Upper lobe of left lung (tissue), 6 donors: ENCODE data around the gene ST3GAL5. TPM values are rescaled to one million over a fixed set of nuclear protein-coding genes. Genes with fewer than 3 reads are reported as not detected.
"Not testable (repeated sequence)": the region's sequence is repeated elsewhere in the genome, so short reads cannot be mapped to it uniquely, and the experiment has no call there.

Source experiments
- ATAC-seq, 2 donors: fragments of 200-7000 bp; cut with Tn5 transposase; one replicate each; pipeline ENCODE4 v1.9.1; 2022; ENCODE audit warnings: mild to moderate bottlenecking in 2 of 2, moderate library complexity in 2 of 2; ENCODE audit not compliant: low FRiP score in 2 of 2
- DNase-seq, 2 donors: peaks; one replicate each; pipeline ENCODE4 v3.0.0-alpha.2; 2019 to 2020
- H3K27ac ChIP-seq, 4 donors: fragments of 200-600 bp; sonication (generic); one replicate each; pipeline ENCODE4 v1.5.1; 2016 to 2019
- H3K27me3 ChIP-seq, 4 donors: fragments of 200-600 bp; sonication (generic); one replicate each; pipeline ENCODE4 v1.5.1; 2017 to 2019
- H3K36me3 ChIP-seq, 4 donors: fragments of 200-600 bp; sonication (generic); one replicate each; pipeline ENCODE4 v1.5.1; 2016 to 2019
- H3K4me1 ChIP-seq, 4 donors: fragments of 200-600 bp; sonication (generic); one replicate each; pipeline ENCODE4 v1.5.1; 2018 to 2019
- H3K4me3 ChIP-seq, 4 donors: fragments of 200-600 bp; sonication (generic); one replicate each; pipeline ENCODE4 v1.5.1; 2017 to 2019; ENCODE audit warnings: mild to moderate bottlenecking in 2 of 4, moderate library complexity in 1 of 4
- H3K9me3 ChIP-seq, 4 donors: fragments of 200-600 bp; sonication (generic); one replicate each; pipeline ENCODE4 v1.5.1; 2018 to 2019
- EP300 ChIP-seq, 4 donors: sonication (generic); formaldehyde crosslinking; IDR thresholded peaks; one replicate each; pipeline ENCODE4 v1.5.1; 2017; ENCODE audit warnings: antibody characterized with exemption in 4 of 4, control low read depth in 2 of 4
- POLR2A ChIP-seq, 4 donors: fragments of 450-650 bp; IDR thresholded peaks; one replicate each; pipeline ENCODE4 v1.5.1; 2016 to 2017; ENCODE audit warnings: antibody characterized with exemption in 4 of 4, mild to moderate bottlenecking in 2 of 4
- POLR2AphosphoS5 ChIP-seq, 2 donors: sonication (generic); formaldehyde crosslinking; IDR thresholded peaks; one replicate each; pipeline ENCODE4 v1.5.1; 2017; ENCODE audit warnings: antibody characterized with exemption in 2 of 2
- WGBS, 2 donors: methylation state at CpG; one replicate each; pipeline ENCODE4 v1.1.5; 2017 to 2018; 5-methylcytosine and 5-hydroxymethylcytosine counted together
- total RNA-seq, 6 donors: library from RNA; depleted of rRNA in 4 of 6; stranded (reverse); fragments of >200 nt in 4 of 6; gene quantifications; one replicate each; pipeline versions ENCODE4 v1.1.0 to v1.2.1, GENCODE V29; 2016 to 2021
- TF ChIP-seq, protein P1 (sequence below), 6 experiments: fragments of 450-650 bp in 4 of 6; fragments of 200-600 bp in 2 of 6; sonication (generic) in 2 of 6; IDR thresholded peaks; one replicate each; pipeline ENCODE4 v1.5.1; 2016 to 2019; ENCODE audit warnings: antibody characterized with exemption in 6 of 6
- donor health status: DM: no; HTN: no; CAD: no; lungs with moderate emphysema.
- donor health status: DM: no; HTN: yes; CAD: no; lungs with severe emphysema.

Gene ST3GAL5
- total RNA-seq, 6 donors from 2014 or later: 54.5 to 162 (median 83.8) TPM

DNA sequence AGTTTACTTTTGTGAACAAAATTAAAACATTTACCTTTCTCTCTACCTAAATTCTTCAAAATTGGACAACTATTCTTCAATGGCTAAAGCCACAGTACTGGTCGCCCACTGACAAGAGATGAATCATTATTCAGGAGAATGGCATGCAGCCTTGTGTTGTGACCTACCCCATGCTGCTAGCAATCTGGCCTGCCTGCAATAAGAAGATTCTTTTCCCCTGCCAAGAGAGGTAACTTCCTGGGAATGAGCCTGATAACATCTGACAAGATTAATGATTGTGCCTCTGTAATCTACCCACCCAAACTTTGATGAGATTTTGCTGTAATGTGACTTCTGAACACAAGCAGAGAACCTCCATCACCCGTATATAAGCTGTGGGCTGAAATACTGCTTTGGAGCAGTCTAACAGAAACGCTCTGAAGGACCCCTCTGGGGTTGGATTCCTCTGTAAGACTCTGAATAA is 47.0 kb upstream of the ST3GAL5 start:
- DNase-seq (no peak), ATAC-seq (no peak)
- WGBS, 2 donors: 79 to 89% methylated on average over 3 of the region's 3 CpGs
- no peak overlapping the region for H3K27ac ChIP-seq
- H3K36me3 ChIP-seq: no peaks in the 10 kb centered on the region
- no peaks in the 10 kb centered on the region for H3K27me3 ChIP-seq
- no peak for TF ChIP-seq EP300 (IDR thresholded peaks at IDR 0.05)
- TF ChIP-seq POLR2A (IDR thresholded peaks at IDR 0.05): no peak
- TF ChIP-seq, protein P1, sequence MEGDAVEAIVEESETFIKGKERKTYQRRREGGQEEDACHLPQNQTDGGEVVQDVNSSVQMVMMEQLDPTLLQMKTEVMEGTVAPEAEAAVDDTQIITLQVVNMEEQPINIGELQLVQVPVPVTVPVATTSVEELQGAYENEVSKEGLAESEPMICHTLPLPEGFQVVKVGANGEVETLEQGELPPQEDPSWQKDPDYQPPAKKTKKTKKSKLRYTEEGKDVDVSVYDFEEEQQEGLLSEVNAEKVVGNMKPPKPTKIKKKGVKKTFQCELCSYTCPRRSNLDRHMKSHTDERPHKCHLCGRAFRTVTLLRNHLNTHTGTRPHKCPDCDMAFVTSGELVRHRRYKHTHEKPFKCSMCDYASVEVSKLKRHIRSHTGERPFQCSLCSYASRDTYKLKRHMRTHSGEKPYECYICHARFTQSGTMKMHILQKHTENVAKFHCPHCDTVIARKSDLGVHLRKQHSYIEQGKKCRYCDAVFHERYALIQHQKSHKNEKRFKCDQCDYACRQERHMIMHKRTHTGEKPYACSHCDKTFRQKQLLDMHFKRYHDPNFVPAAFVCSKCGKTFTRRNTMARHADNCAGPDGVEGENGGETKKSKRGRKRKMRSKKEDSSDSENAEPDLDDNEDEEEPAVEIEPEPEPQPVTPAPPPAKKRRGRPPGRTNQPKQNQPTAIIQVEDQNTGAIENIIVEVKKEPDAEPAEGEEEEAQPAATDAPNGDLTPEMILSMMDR (IDR thresholded peaks at IDR 0.05): no peak
- TF ChIP-seq POLR2AphosphoS5 (IDR thresholded peaks at IDR 0.05): no peak
- peaks cover 0 to 14% (median 7%) of the 10 kb centered on the region in 4 donors for H3K4me1 ChIP-seq
- H3K4me3 ChIP-seq: no peak overlapping the region
- no peaks in the 10 kb centered on the region for H3K9me3 ChIP-seq

DNA sequence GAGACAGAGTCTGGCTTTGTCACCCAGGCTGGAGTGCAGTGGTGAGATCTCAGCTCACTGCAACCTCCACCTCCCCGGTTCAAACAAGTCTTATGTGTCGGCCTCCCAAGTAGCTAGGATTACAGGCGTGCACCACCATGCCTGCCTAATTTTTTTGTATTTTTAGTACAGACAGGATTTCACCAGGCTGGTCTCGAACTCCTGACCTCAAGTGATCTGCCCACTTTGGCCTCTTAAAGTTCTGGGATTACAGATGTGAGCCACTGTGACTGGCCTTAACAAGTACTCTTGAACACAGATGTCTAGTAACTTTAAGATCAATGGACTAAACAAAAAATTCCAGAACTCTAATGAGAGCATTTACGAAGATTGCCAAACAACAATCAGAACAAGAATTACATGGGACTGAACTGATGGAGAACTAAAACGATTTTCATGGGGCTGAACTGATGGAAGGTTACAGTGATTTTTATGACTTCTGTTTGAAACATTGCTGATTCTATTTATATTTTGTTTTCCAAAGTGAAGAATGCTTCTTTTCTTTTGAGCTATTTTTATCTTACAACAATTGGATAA is 46.5 kb upstream of the ST3GAL5 start:
- H3K27me3 ChIP-seq: no peaks in the 10 kb centered on the region
- H3K4me3 ChIP-seq: no peak overlapping the region
- DNase-seq (no peak), ATAC-seq (no peak)
- no peak overlapping the region for H3K27ac ChIP-seq
- TF ChIP-seq EP300 (IDR thresholded peaks at IDR 0.05): no peak
- no peak for TF ChIP-seq POLR2AphosphoS5 (IDR thresholded peaks at IDR 0.05)
- TF ChIP-seq POLR2A (IDR thresholded peaks at IDR 0.05): no peak
- TF ChIP-seq, protein P1 (IDR thresholded peaks at IDR 0.05): no peak
- 77 to 83% methylated on average over 6 of the region's 6 CpGs for whole genome bisulfite sequencing, 2 donors
- H3K36me3 ChIP-seq: no peaks in the 10 kb centered on the region
- no peaks in the 10 kb centered on the region for H3K9me3 ChIP-seq
- H3K4me1 ChIP-seq: peaks cover 0 to 14% (median 7%) of the 10 kb centered on the region in 4 donors

DNA sequence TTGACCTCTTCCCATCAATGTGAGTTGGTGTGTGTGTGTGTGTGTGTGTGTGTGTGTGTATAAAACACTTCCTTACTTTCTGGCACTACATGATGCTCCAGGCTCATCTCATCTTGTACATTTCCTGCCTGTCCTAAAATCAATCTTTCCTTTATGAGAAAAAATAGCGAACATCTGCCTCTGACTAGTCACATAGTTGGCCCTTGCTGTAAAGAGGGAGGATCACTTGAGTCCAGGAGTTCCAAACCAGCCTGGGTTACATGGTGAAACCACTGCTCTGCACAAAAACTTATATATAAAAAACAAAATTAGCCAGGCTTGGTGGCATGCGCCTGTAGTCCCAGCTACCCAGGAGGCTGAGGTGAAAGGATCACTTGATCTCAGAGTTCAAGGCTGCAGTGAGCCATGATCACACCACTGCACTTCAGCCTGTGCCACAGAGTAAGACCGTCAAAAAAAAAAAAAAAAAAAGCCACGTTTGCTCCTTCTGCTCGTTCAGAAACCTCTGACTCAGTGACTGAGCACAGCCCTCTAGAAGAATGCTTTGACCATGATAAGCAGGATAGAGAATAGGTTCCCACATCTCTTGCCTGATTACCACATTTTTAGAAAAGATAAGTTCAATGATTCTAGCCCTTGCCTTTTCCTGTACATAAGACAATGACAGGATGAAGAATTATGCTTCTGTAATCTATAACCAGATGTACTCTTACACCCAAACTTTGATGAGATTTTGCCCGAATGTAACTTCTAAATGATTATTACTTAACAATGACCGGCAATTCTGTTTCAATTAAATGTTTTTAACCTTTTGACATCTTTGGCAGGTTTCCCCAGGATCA is 45.2 kb upstream of the ST3GAL5 start:
- ATAC-seq (peak in 1 of 2 donors; percentile 71), DNase-seq (no peak)
- Histone ChIP-seq H3K36me3 (no peaks in the 10 kb centered on the region), H3K4me1 (peaks cover 0 to 14% (median 7%) of the 10 kb centered on the region in 4 donors), H3K9me3 (no peaks in the 10 kb centered on the region), H3K27ac (no peak overlapping the region), H3K27me3 (no peaks in the 10 kb centered on the region), H3K4me3 (no peak overlapping the region)
- WGBS, 2 donors: 39 to 44% methylated on average over 7 of the region's 7 CpGs
- TF ChIP-seq EP300 (IDR thresholded peaks at IDR 0.05) (no peak), POLR2A (IDR thresholded peaks at IDR 0.05) (no peak), POLR2AphosphoS5 (IDR thresholded peaks at IDR 0.05) (no peak)
- TF ChIP-seq, protein P1 (IDR thresholded peaks at IDR 0.05): no peak

DNA sequence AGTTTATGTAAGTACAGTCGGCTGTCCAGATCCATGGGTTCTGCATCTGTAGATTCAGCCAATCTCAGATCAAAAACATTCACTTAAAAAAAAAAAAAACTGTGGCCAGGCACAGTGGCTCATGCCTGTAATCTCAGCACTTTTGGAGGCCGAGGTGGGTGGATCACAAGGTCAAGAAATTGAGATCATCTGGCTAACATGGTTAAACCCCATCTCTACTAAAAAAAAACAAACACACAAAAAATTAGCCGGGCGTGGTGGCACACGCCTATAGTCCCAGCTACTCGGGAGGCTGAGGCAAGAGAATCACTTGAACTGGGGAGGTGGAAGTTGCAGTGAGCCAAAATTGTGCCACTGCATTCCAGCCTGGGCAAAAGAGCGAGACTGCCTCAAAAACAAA is 42.4 kb upstream of the ST3GAL5 start:
- H3K27me3 ChIP-seq, H3K9me3 ChIP-seq, H3K27ac ChIP-seq, H3K4me1 ChIP-seq, DNase-seq, H3K4me3 ChIP-seq, H3K36me3 ChIP-seq: not testable (repeated sequence)
- peak in 1 of 2 donors; percentile 28 for ATAC-seq
- 80 to 85% methylated on average over 7 of the region's 7 CpGs for WGBS, 2 donors
